DOHH2 (cell line): ENCODE data around the gene FABP7.

ENCODE experiments used
- H3F3A ChIP-seq: fragments of 200-600 bp; sonication (generic), shearing (Covaris generic); 2 replicates; pipeline ENCODE4 v1.6.0; 2016; ENCODE audit warnings: antibody characterized with exemption, mild to moderate bottlenecking; ENCODE audit not compliant: control insufficient read depth, insufficient read depth
- H3K27ac ChIP-seq: fragments of 200-600 bp; sonication (generic); 2 replicates; pipeline ENCODE4 v1.5.1; 2014; ENCODE audit warnings: low read depth, mild to moderate bottlenecking, low read length, moderate library complexity
- H3K27me3 ChIP-seq: fragments of 200-600 bp; sonication (generic); 2 replicates; pipeline ENCODE4 v1.6.1; 2014; ENCODE audit warnings: mild to moderate bottlenecking, low read length, mixed read lengths; ENCODE audit not compliant: control insufficient read depth
- H3K36me3 ChIP-seq: fragments of 200-600 bp; sonication (generic); 2 replicates; pipeline ENCODE4 v1.6.1; 2014; ENCODE audit warnings: mild to moderate bottlenecking, low read length, moderate library complexity, mixed read lengths; ENCODE audit not compliant: control insufficient read depth
- H3K4me1 ChIP-seq: fragments of 200-600 bp; sonication (generic); 2 replicates; pipeline ENCODE4 v1.6.1; 2014; ENCODE audit warnings: mild to moderate bottlenecking, low read length, mixed read lengths; ENCODE audit not compliant: control insufficient read depth
- H3K4me2 ChIP-seq: fragments of 200-600 bp; sonication (generic); 2 replicates; pipeline ENCODE4 v1.6.0; 2014; ENCODE audit warnings: mild to moderate bottlenecking, low read length, moderate library complexity
- H3K4me3 ChIP-seq: fragments of 200-600 bp; sonication (generic); 2 replicates; pipeline ENCODE4 v1.5.1; 2014; ENCODE audit warnings: mild to moderate bottlenecking, low read length, mixed read lengths
- H3K79me2 ChIP-seq: fragments of 200-600 bp; sonication (generic); 2 replicates; pipeline ENCODE4 v1.6.1; 2014; ENCODE audit warnings: mild to moderate bottlenecking, low read length, mixed read lengths; ENCODE audit not compliant: control insufficient read depth
- H3K9me2 ChIP-seq: fragments of 200-600 bp; sonication (generic); replicated peaks from 2 replicates; pipeline ENCODE4 v1.6.1; 2014; ENCODE audit warnings: mild to moderate bottlenecking, low read length, mixed read lengths; ENCODE audit not compliant: control insufficient read depth
- H3K9me3 ChIP-seq: fragments of 200-600 bp; sonication (generic); 2 replicates; pipeline ENCODE4 v1.6.1; 2014; ENCODE audit warnings: antibody characterized with exemption, low read length, mixed read lengths; ENCODE audit not compliant: control insufficient read depth, insufficient read depth
- H4K20me1 ChIP-seq: fragments of 200-600 bp; sonication (generic); 2 replicates; pipeline ENCODE4 v1.6.0; 2014; ENCODE audit warnings: low read depth, mild to moderate bottlenecking, antibody characterized with exemption, low read length, moderate library complexity; ENCODE audit not compliant: control insufficient read depth, insufficient read depth
- EZH2phosphoT487 ChIP-seq: fragments of 200-600 bp; sonication (generic); IDR thresholded peaks from 2 replicates; pipeline ENCODE4 v1.6.1; 2017; ENCODE audit warnings: borderline replicate concordance, mild to moderate bottlenecking, antibody characterized with exemption, low read length, moderate library complexity, mixed read lengths
- TF ChIP-seq, protein P1 (sequence below): fragments of 200-600 bp; sonication (generic); IDR thresholded peaks from one replicate; pipeline ENCODE4 v1.5.1; 2014; ENCODE audit warnings: antibody characterized with exemption, mild to moderate bottlenecking, low read depth, low read length; ENCODE audit not compliant: poor library complexity, severe bottlenecking

Gene FABP7

DNA sequence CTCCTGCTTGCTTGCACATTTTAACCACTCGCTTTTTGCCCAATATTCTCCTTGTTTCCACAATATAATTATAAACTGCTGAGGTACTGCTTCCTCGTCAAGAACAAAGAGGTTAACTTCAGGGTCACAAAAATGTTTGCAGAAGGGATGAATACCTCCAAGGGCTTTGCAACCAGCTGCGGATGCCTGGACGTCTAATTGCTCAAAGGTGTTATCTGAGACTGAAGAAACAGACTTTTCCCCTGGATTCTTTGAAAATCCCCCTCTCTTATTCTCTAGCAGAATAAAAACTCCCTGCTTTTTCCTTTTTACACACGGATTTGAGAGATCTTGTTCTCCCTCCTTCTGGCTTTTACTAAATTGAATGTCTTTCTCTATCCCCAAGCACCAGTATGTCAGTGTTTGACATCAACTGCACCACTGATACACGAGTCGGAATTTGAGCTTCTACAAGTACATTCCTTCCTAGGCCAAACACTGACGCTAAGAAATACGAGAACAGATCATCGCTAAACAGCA lies 9.2 kb downstream of the FABP7 start:
- H4K20me1 ChIP-seq, result no peaks in the 10 kb centered on the region
- H3F3A ChIP-seq, result no peaks in the 10 kb centered on the region
- H3K4me2 ChIP-seq, result no peak overlapping the region; the same call in 1 of the 2 replicates
- H3K9me2 ChIP-seq, result no peaks in the 10 kb centered on the region
- no peaks in the 10 kb centered on the region for H3K9me3 ChIP-seq
- no peak overlapping the region for H3K27ac ChIP-seq
- TF ChIP-seq, protein P1, sequence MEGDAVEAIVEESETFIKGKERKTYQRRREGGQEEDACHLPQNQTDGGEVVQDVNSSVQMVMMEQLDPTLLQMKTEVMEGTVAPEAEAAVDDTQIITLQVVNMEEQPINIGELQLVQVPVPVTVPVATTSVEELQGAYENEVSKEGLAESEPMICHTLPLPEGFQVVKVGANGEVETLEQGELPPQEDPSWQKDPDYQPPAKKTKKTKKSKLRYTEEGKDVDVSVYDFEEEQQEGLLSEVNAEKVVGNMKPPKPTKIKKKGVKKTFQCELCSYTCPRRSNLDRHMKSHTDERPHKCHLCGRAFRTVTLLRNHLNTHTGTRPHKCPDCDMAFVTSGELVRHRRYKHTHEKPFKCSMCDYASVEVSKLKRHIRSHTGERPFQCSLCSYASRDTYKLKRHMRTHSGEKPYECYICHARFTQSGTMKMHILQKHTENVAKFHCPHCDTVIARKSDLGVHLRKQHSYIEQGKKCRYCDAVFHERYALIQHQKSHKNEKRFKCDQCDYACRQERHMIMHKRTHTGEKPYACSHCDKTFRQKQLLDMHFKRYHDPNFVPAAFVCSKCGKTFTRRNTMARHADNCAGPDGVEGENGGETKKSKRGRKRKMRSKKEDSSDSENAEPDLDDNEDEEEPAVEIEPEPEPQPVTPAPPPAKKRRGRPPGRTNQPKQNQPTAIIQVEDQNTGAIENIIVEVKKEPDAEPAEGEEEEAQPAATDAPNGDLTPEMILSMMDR, result no peak
- TF ChIP-seq EZH2phosphoT487, result no peak
- no peaks in the 10 kb centered on the region for H3K79me2 ChIP-seq
- H3K4me3 ChIP-seq, result no peak overlapping the region
- H3K36me3 ChIP-seq, result no peaks in the 10 kb centered on the region
- peaks cover 32% of the 10 kb centered on the region for H3K27me3 ChIP-seq
- no peaks in the 10 kb centered on the region for H3K4me1 ChIP-seq

DNA sequence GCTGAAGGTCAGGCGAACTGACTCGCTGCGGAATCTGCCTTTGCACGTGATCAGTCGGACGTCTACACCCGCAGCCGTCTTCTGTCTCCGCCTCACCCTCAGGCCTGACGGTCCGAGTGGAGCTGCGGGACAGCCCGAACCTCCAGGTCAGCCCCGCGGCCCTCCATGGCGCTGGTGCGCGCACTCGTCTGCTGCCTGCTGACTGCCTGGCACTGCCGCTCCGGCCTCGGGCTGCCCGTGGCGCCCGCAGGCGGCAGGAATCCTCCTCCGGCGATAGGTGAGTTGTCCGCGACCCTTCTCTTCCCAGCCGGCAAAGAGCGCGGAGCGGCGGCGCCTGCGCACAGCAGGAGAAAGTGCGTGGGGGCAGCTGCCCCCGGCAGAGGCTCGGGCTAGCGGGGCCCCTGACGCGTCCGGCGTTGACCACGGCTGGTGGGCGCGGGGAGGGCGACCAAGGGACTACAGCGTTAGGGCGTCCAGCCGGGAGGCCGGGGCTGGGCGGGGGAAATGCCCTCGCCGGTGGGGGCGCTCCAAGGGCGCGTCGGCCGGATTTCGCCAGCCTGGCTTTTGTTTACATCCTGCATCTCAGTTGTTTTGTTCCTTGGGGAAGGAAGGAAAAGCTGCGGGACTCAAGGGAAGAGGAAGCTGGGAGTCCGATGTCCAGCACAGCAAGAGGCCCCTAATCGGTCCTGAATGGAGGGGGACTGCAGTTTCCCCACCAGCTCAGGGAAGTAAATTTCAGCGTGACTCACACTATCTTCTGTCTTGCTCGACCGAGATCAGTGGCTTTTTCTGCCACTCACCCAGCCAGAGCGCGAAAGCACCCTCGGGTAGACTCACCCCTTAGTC lies 9.9 kb downstream of the FABP7 start, which contains the start of gene SMPDL3A:
Gene SMPDL3A, plus strand, starts transcription at position 77 of the 846 bp plus-strand sequence. Its CDS starts 89 bp downstream, at position 166.
- H3K4me1 ChIP-seq, result no peaks in the 10 kb centered on the region
- H3K27ac ChIP-seq, result no peak within 1 kb of the TSS
- no peaks in the 10 kb centered on the region for H4K20me1 ChIP-seq
- peak within 1 kb of the TSS; percentile 38; the same call in 1 of the 2 replicates for H3K4me3 ChIP-seq
- H3K36me3 ChIP-seq, result no peaks in the 10 kb centered on the region
- H3K9me2 ChIP-seq, result no peaks in the 10 kb centered on the region
- peaks cover 32% of the 10 kb centered on the region for H3K27me3 ChIP-seq
- peak; percentile 41; the same call in 1 of the 2 replicates for TF ChIP-seq EZH2phosphoT487
- TF ChIP-seq, protein P1, result peak; percentile 22
- H3K9me3 ChIP-seq, result no peaks in the 10 kb centered on the region
- no peaks in the 10 kb centered on the region for H3K79me2 ChIP-seq
- no peaks in the 10 kb centered on the region for H3F3A ChIP-seq
- H3K4me2 ChIP-seq, result peak within 1 kb of the TSS; percentile 31

GRCh38 chr6:122790028-122790422 lies 10.5 kb downstream of the FABP7 start:
- no peaks in the 10 kb centered on the region for H3K79me2 ChIP-seq
- H3K36me3 ChIP-seq, result no peaks in the 10 kb centered on the region
- no peaks in the 10 kb centered on the region for H4K20me1 ChIP-seq
- no peaks in the 10 kb centered on the region for H3K9me3 ChIP-seq
- H3F3A ChIP-seq, result no peaks in the 10 kb centered on the region
- no peaks in the 10 kb centered on the region for H3K9me2 ChIP-seq
- TF ChIP-seq EZH2phosphoT487, result no peak
- TF ChIP-seq, protein P1, result no peak
- H3K4me1 ChIP-seq, result no peaks in the 10 kb centered on the region
- H3K27ac ChIP-seq, result no peak overlapping the region
- peaks cover 32% of the 10 kb centered on the region for H3K27me3 ChIP-seq
- peak overlapping the region; percentile 38; the same call in 1 of the 2 replicates for H3K4me3 ChIP-seq
- peak overlapping the region; percentile 31 for H3K4me2 ChIP-seq
